ENCODE data around the gene GRB7. TPM values are rescaled to one million over a fixed set of nuclear protein-coding genes. Genes with fewer than 3 reads are reported as not detected.
A peak's percentile ranks its signal among the peaks of the same experiment; 100 is the strongest.

The GRB7 gene
- total RNA-seq, 5 donors from 2014 or later (not counting 1 experiment from before 2014, with no cell fraction given), result 0.19 to 0.41 (median 0.30) TPM; not detected in 2

- Mint-ChIP-seq H3K27ac (peak overlapping the region; percentile 96 to 98), H3K27me3 (no peaks in the 10 kb centered on the region), H3K9me3 (no peaks in the 10 kb centered on the region), H3K4me1 (peaks cover 75 to 82% (median 79%) of the 10 kb centered on the region in 3 donors), H3K36me3 (peaks cover 33% of the 10 kb centered on the region), H3K4me3 (peak overlapping the region; percentile 22 to 62 (median 36))
- H3K4me3 ChIP-seq (ENCODE audit: control insufficient read depth in 1 of 2, extremely low read depth in 1 of 2, low read length in 1 of 2), result no peak overlapping the region
- H3K4me1 ChIP-seq (ENCODE audit: control insufficient read depth in 1 of 2, extremely low read depth in 1 of 2, insufficient read depth in 2 of 2, low read length in 2 of 2), result peaks cover 56 to 64% of the 10 kb centered on the region in 2 experiments
- H3K27ac ChIP-seq (ENCODE audit: low read length), result peak overlapping the region; percentile 70
- CTCF ChIA-PET, result interaction anchor here in 1 of 2 donors (1.2 to 1.8 kb wide), 4 partner anchors 13 to 173 kb away, joined by 3 to 5 read pairs (median 4); partner anchors contain the start of gene MIEN1
- ATAC-seq (replicated peaks in 1 of 4), result peak; percentile 70 to 83 (median 78)
- no peaks in the 10 kb centered on the region for H3K27me3 ChIP-seq (replicated peaks in 1 of 2; ENCODE audit: control insufficient read depth in 2 of 2, extremely low read depth in 1 of 2, insufficient read depth in 2 of 2, low read length in 1 of 2)
- no CpG with 5 or more reads among the region's 2 CpGs for WGBS (ENCODE audit: insufficient coverage)
- peaks cover 0 to 16% of the 10 kb centered on the region in 2 donors for H3K36me3 ChIP-seq (ENCODE audit: control insufficient read depth in 2 of 2, extremely low read depth in 1 of 2, insufficient read depth in 1 of 2, low read length in 1 of 2)
- H3K9me3 ChIP-seq, result no peaks in the 10 kb centered on the region
- peak in 29 of 35 experiments; percentile 24 to 66 (median 37) for DNase-seq
- POLR2A ChIA-PET, result interaction anchor here (1.0 to 1.2 kb wide), 2 partner anchors 19 kb away, joined by 3 read pairs; no protein-coding TSS in a partner anchor
Observed at GRCh38 chr17:39794249-39794970, 56.7 kb downstream of the GRB7 start.

Other genes starting within 250 kb of the GRB7 start
- gene NEUROD2, start 130.0 kb upstream of the GRB7 start, total RNA-seq, result not detected
- under 1 TPM in 4 of 5 donors, not detected in 1; 0.12 to 0.35 (median 0.18) TPM for gene PPP1R1B, start 111.0 kb upstream of the GRB7 start, total RNA-seq
- gene STARD3, start 100.8 kb upstream of the GRB7 start, total RNA-seq, result 100 to 1,000 TPM in 2 of 5 donors, 10 to 100 TPM in 3; 81.3 to 146 (median 99.7) TPM
- 1 to 10 TPM; 2.2 to 7.8 (median 6.6) TPM for gene TCAP, start 72.6 kb upstream of the GRB7 start, total RNA-seq
- gene PNMT, start 69.5 kb upstream of the GRB7 start, total RNA-seq, result under 1 TPM in 3 of 5 donors, not detected in 2; 0.35 to 0.56 (median 0.47) TPM
- 10 to 100 TPM; 27.9 to 34.3 (median 31.7) TPM for gene PGAP3, start 49.9 kb upstream of the GRB7 start, total RNA-seq
- 1 to 10 TPM; 4.1 to 8.8 (median 6.0) TPM for gene ERBB2, start 37.9 kb upstream of the GRB7 start, total RNA-seq
- 10 to 100 TPM; 30.8 to 36.9 (median 32.1) TPM for gene MIEN1, start 7.4 kb upstream of the GRB7 start, total RNA-seq
- 100 to 1,000 TPM in 3 of 5 donors, 10 to 100 TPM in 2; 78.1 to 112 (median 108) TPM for gene IKZF3, start 126.4 kb downstream of the GRB7 start, total RNA-seq
- under 1 TPM in 1 of 5 donors, not detected in 4; 0.19 TPM for gene ZPBP2, start 130.3 kb downstream of the GRB7 start, total RNA-seq
- 10 to 100 TPM; 29.3 to 68.0 (median 51.4) TPM for gene GSDMB, start 180.7 kb downstream of the GRB7 start, total RNA-seq
- gene ORMDL3, start 189.7 kb downstream of the GRB7 start, total RNA-seq, result 100 to 1,000 TPM in 4 of 5 donors, 10 to 100 TPM in 1; 88.3 to 164 (median 124) TPM
- gene LRRC3C, start 189.8 kb downstream of the GRB7 start, total RNA-seq, result not detected
- gene GSDMA, start 225.1 kb downstream of the GRB7 start, total RNA-seq, result 1 to 10 TPM in 4 of 5 donors, under 1 TPM in 1; 0.86 to 7.6 (median 3.4) TPM
- 10 to 100 TPM; 60.8 to 69.0 (median 63.5) TPM for gene PSMD3, start 242.9 kb downstream of the GRB7 start, total RNA-seq

Measured in T-cell (primary cell).